ENCODE measurements around the gene RBL2.
A peak's percentile ranks its signal among the peaks of the same experiment; 100 is the strongest.
"Not testable (repeated sequence)": the region's sequence is repeated elsewhere in the genome, so short reads cannot be mapped to it uniquely, and the experiment has no call there.

The RBL2 gene

GRCh38 chr16:53509906-53510703 lies 75.8 kb downstream of the RBL2 start:
- DNase-seq, result peak; percentile 7

- no peak for DNase-seq
These were observed 76.4 kb downstream of the RBL2 start for GRCh38 chr16:53510704-53511070.

DNA sequence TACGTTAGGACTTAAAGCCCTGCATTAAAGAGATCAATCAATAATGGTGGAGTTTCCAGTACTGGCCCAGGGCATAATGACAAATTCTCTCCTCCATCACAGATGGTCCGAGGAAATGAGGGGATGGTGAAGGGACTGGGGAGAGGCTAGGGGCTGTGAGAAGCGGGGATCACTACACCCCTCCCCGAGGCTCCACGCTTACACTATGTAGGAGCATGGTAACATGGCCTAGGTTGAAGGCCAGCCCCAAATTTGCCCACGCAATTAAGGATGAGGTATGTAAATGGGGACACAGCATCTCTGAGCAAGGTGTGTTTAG lies 76.8 kb downstream of the RBL2 start:
- DNase-seq, result no peak

GRCh38 chr16:53511403-53512280 lies 77.4 kb downstream of the RBL2 start:
- no peak for DNase-seq

DNA sequence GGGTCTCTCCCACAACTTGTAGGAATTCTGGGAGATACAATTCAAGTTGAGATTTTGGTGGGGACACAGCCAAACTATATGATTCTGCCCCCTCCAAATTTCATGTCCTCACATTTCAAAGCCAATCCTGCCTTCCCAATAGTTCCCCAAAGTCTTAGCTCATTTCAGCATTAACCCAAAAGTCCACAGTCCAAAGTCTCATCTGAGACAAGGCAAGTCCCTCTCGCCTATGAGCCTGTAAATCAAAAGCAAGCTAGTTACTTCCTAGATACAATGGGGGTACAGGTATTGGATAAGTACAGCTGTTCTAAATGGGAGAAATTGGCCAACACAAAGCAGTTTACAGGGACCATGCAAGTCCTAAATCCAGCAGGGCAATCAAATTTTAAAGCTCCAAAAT lies 78.5 kb downstream of the RBL2 start:
- DNase-seq, result not testable (repeated sequence)

DNA sequence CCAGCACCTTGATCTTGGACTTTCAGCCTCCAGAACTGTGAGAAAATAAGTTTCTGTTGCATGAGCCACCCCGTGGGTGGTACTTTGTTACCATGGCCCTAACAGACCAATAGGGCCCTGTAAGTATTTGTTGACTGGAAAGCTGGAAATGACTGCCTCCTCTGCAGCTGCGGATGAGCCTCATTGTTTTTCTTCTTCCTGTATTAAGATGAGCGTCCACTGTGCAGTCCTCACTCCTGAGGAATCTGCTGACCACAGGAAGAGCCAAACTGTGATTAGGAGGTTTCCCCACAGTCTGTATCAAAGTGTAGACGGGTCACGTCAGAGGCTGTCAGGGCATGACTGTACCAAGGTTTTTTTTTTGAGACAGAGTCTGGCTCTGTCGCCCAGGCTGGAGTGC lies 81.0 kb downstream of the RBL2 start:
- no peak for DNase-seq

DNA sequence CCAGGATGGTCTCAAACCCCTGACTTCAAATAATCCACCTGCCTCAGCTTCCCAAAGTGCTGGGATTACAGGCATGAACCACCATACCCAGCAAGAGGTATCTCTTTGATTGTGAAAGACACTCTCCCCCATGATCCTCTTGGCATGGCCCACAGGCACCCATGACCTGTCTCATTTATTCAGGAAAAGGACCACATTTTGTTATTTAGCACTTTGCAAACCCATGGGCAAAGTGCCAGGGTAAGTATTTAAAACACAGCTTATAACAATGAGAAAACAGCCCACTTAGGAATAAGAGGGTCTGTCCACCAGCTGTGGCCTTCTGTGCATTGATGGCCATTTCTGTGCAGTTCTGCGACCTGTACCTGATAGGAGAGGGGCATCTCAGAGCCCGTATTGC lies 81.5 kb downstream of the RBL2 start:
- DNase-seq, result no peak

- no peak for DNase-seq
These were observed 83.6 kb downstream of the RBL2 start for GRCh38 chr16:53517851-53518250.

- DNase-seq, result peak; percentile 64
These were observed 84.5 kb downstream of the RBL2 start for GRCh38 chr16:53518550-53519416.

DNA sequence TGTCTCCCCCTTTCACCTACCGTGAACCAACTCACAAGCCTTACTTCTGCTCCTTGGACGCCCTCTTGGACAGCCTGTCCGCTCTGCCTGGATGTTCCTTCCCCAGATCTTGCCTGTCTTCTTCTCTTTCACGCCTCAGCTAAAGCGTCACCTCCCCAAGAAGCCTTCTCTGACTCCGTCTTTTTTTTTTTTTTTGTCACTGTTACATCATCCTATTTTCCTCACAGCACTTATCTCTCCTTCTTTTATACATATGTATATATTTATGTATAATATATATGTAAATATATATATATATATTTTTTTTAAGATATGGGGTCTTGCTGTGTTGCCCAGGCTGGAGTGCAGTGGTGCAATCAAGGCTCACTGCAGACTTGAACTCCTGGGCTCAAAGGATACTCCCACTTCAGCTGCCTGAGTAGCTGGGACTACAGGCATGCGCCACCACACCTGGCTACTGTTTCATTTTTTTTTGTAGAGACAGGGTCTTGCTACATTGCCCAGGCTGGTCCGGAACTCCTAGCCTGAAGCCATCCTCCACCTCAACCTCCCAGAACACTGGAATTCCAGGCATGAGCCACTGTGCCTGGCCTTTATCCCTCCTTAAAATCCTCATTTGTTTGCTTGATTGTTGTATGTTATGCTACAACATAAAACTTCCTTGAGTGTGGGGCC lies 85.3 kb downstream of the RBL2 start:
- DNase-seq, result no peak

GRCh38 chr16:53523126-53523804 lies 89.0 kb downstream of the RBL2 start:
- DNase-seq, result no peak

DNA sequence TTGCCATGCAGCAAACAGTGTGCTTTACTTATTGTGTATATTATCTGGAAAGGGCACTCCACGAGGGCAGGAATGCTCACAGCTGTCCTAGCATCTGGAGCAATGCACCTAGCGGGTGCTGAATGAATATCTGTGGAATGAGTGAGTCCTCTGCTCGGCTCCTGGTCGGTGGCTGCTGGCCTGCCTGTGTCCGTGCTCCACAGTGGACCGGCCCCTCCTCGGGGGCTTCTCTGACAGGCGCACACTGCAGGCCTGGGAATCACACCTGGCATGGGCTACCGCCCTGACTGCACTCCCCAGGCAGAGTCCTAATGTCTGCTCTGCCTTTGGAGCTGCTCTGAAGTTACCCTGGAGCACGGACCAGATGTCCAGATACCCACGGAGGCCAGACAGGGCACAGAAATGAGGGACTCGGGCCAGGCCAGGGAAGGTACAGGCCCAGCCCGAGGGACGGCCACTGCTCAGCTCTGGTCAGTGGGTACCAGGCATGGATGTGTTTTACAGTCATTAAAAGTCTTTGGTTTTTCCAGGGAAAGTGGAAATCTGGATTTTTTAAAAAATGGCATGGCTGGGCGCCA lies 89.8 kb downstream of the RBL2 start:
- DNase-seq, result no peak

GRCh38 chr16:53528797-53529196 lies 94.5 kb downstream of the RBL2 start:
- no peak for DNase-seq

- no peak for DNase-seq
These were observed 95.2 kb downstream of the RBL2 start for GRCh38 chr16:53529513-53529912.

- no peak for DNase-seq
These were observed 95.8 kb downstream of the RBL2 start for GRCh38 chr16:53530046-53530445.

DNA sequence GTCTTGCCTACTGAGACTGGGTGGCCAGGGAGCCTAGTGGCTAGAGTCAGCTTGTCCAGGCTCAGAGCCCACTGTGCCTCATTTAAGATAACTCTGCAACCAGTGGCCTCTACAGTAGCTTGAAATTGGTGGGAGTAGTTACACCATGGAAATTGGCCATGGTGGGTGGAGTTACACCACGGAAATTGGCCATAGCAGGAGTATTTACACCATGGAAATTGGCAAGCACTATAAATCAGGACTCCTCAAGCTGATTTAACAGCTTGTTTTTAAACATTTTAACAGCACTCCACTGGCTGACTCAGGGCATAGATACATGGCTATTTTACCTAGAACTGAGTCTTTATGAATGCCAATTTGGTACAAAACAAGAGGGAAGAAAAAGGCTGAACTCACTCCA lies 96.5 kb downstream of the RBL2 start:
- DNase-seq, result no peak

GRCh38 chr16:53534206-53534605 lies 99.9 kb downstream of the RBL2 start:
- DNase-seq, result no peak

DNA sequence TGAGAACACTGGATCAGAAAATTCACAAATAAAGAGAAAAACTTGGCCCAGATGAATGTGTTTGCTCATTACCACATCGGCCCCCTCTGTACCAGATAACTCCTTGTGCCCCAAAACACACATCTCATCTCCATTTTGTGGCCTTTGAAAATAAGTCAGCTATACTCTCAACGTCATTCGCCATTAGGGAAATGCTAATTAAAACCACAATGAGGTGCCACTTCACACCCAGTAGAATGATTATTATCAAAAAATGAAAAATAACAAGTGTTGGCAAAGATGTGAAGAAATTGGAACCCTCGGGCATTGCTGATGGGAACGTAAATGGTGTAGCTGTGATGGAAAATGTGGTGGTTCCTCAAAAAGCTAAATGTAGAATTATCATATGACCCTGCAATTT lies 103.4 kb downstream of the RBL2 start:
- no peak for DNase-seq

- not testable (repeated sequence) for DNase-seq
These were observed 105.1 kb downstream of the RBL2 start for GRCh38 chr16:53539346-53539745.

DNA sequence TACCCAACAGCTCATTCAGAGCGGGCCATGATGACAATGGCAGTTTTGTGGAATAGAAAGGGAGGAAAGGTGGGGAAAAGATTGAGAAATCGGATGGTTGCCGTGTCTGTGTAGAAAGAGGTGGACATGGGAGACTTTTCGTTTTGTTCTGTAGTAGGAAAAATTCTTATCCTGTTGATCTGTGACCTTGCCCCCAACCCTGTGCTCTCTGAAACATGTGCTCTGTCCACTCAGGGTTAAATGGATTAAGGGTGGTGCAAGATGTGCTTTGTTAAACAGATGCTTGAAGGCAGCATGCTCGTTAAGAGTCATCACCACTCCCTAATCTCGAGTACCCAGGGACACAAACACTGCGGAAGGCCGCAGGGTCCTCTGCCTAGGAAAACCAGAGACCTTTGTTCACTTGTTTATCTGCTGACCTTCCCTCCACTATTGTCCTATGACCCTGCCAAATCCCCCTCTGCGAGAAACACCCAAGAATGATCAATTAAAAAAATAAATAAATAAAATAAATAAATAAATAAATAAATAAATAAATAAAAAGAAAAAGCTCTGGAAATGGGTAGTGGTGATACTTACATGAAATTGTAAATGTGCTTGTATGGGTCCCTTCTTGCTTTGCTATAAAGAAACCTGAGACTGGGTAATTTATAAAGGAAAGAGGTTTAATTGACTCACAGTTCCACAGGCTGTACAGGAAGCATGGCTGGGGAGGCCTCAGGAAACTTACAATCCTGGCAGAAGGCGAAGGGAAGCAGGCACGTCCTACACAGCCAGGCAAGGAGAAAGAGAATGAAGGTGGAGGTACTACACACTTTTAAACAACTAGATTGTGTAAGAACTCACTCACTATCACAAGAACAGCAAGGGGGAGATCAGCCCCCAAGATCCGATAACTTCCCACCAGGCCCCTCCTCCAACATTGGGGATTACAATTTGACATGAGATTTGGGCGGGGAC lies 105.8 kb downstream of the RBL2 start:
- not testable (repeated sequence) for DNase-seq
